ENCODE results near the gene PLA2G6.

DNA sequence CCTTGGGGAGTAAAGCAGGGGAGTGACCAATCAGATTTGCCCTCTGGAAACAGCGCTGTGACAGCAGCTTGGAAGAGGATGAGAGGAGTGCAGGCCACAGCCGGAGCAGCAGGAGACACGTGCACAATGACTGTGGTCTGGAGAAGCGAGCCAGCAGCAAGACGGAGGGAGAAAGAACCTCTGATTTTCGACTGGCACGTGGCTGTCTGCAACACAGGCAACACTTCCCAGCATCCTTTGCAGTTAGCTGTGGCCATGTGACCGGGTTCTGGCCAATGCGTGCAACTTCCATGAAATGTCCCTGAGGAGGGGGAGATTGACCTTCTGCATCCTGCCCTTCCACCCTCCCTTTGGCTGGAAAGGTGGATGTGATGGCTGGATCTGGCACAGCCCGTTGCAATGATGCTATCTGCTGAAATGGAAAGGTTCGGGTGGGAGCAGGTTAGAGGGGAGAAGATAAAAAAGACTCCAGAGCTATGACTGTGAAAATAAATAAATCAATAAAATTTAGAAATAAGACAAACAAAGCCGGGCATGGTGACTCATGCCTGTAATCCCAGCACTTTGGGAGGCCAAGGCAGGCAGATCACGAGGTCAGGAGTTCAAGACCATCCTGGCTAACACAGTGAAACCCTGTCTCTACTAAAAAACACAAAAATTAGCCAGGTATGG is 15.6 kb downstream of the PLA2G6 start:
- TF ChIP-seq, protein P1, sequence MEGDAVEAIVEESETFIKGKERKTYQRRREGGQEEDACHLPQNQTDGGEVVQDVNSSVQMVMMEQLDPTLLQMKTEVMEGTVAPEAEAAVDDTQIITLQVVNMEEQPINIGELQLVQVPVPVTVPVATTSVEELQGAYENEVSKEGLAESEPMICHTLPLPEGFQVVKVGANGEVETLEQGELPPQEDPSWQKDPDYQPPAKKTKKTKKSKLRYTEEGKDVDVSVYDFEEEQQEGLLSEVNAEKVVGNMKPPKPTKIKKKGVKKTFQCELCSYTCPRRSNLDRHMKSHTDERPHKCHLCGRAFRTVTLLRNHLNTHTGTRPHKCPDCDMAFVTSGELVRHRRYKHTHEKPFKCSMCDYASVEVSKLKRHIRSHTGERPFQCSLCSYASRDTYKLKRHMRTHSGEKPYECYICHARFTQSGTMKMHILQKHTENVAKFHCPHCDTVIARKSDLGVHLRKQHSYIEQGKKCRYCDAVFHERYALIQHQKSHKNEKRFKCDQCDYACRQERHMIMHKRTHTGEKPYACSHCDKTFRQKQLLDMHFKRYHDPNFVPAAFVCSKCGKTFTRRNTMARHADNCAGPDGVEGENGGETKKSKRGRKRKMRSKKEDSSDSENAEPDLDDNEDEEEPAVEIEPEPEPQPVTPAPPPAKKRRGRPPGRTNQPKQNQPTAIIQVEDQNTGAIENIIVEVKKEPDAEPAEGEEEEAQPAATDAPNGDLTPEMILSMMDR (IDR thresholded peaks at IDR 0.05): no peak
- no peak for TF ChIP-seq POLR2A (IDR thresholded peaks at IDR 0.05)
